HepG2 (cell line): Measurements from ENCODE around the gene UBTD2. TPM values are rescaled to one million over a fixed set of nuclear protein-coding genes. Genes with fewer than 3 reads are reported as not detected.
A peak's percentile ranks its signal among the peaks of the same experiment; 100 is the strongest.

Experiments
- CEBPB ChIP-seq: IDR thresholded peaks from 2 replicates; pipeline ENCODE4 v1.6.1; 2011; ENCODE audit warnings: low read depth, low read length, improper control_type of control experiment, borderline replicate concordance
- FOXK2 ChIP-seq: fragments of 450-650 bp; IDR thresholded peaks from 2 replicates; pipeline ENCODE4 v1.6.1; 2016
- GATAD1 ChIP-seq: IDR thresholded peaks from 2 replicates; pipeline ENCODE4 v1.6.1; 2016; ENCODE audit warnings: missing genetic modification reagents, missing compliant biosample characterization
- HDAC2 ChIP-seq: sonication (generic); formaldehyde crosslinking; IDR thresholded peaks from 2 replicates; pipeline ENCODE4 v1.4.0; 2020; ENCODE audit warnings: missing genetic modification reagents
- HNF4A ChIP-seq: sonication (generic); formaldehyde crosslinking; IDR thresholded peaks from 2 replicates; pipeline ENCODE4 v1.4.0; 2020; ENCODE audit warnings: missing genetic modification reagents
- LCORL ChIP-seq, 2 experiments: fragments of 450-650 bp in 1 of 2; sonication (generic) in 1 of 2; formaldehyde crosslinking in 1 of 2; IDR thresholded peaks; 2 replicates each; pipeline versions ENCODE4 v1.5.0 to v1.6.1; 2017 to 2020; ENCODE audit warnings: antibody characterized with exemption in 1 of 2, missing genetic modification reagents in 1 of 2
- SOX6 ChIP-seq, 2 experiments: fragments of 450-650 bp in 1 of 2; sonication (generic) in 1 of 2; formaldehyde crosslinking in 1 of 2; IDR thresholded peaks; 2 replicates each; pipeline versions ENCODE4 v1.4.0 to v1.6.1; 2017 to 2020; ENCODE audit warnings: antibody characterized with exemption in 1 of 2, mild to moderate bottlenecking in 1 of 2, missing genetic modification reagents in 1 of 2
- TARDBP ChIP-seq: sonication (generic); formaldehyde crosslinking; IDR thresholded peaks from 2 replicates; pipeline ENCODE4 v1.8.0; 2022; ENCODE audit warnings: mild to moderate bottlenecking, missing genetic modification reagents
- ZBTB7B ChIP-seq: sonication (generic); formaldehyde crosslinking; IDR thresholded peaks from 2 replicates; pipeline ENCODE4 v1.4.0; 2020; ENCODE audit warnings: missing genetic modification reagents
- ZNF17 ChIP-seq: sonication (generic); formaldehyde crosslinking; IDR thresholded peaks from 2 replicates; pipeline ENCODE4 v1.5.0; 2020; ENCODE audit warnings: mild to moderate bottlenecking, missing genetic modification reagents
- ZNF331 ChIP-seq: sonication (generic); formaldehyde crosslinking; IDR thresholded peaks from 2 replicates; pipeline ENCODE4 v1.4.0; 2020; ENCODE audit warnings: missing genetic modification reagents
- ZNF619 ChIP-seq: sonication (generic); formaldehyde crosslinking; IDR thresholded peaks from 2 replicates; pipeline ENCODE4 v1.4.0; 2020; ENCODE audit warnings: mild to moderate bottlenecking, missing genetic modification reagents
- polyA plus RNA-seq, 8 experiments: library from polyadenylated mRNA; depleted of rRNA in 3 of 8; stranded (reverse) in 7 of 8; unstranded in 1 of 8; fragments of >200 nt; fragmentation: Illumina TruSeq in 4 of 8; extraction: Trizol in 4 of 8; gene quantifications; 2 replicates each; pipeline versions ENCODE4 v1.2.1 to v1.2.3, GENCODE V29; 2011 to 2016; ENCODE audit warnings: low read depth in 4 of 8, missing spikeins in 1 of 8, mixed read lengths in 1 of 8; ENCODE audit not compliant: insufficient read depth in 1 of 8
- total RNA-seq, 5 experiments: library from RNA; depleted of rRNA; stranded (reverse); fragments of >200 nt; fragmentation: Illumina TruSeq; extraction: Trizol; gene quantifications; 2 replicates each; pipeline ENCODE4 v1.2.3, GENCODE V29; 2016; ENCODE audit warnings: low read depth in 1 of 5
- TF ChIP-seq, protein P1 (sequence below): sonication (generic); formaldehyde crosslinking; IDR thresholded peaks from 2 replicates; pipeline ENCODE4 v1.5.1; 2020; ENCODE audit warnings: mild to moderate bottlenecking, missing genetic modification reagents, borderline replicate concordance
- TF ChIP-seq, protein P2 (sequence below): sonication (generic); formaldehyde crosslinking; IDR thresholded peaks from 2 replicates; pipeline ENCODE4 v1.8.0; 2022; ENCODE audit warnings: mild to moderate bottlenecking, missing genetic modification reagents, moderate library complexity
- TF ChIP-seq, protein P3 (sequence below), 2 experiments: sonication (generic) in 1 of 2; formaldehyde crosslinking in 1 of 2; IDR thresholded peaks; 2 replicates each; pipeline versions ENCODE4 v1.4.0 to v1.6.1; 2018 to 2020; ENCODE audit warnings: missing genetic modification reagents in 2 of 2, borderline replicate concordance in 1 of 2, low read depth in 1 of 2, mild to moderate bottlenecking in 1 of 2, missing biosample characterization in 1 of 2
- TF ChIP-seq, protein P4 (sequence below): sonication (generic); formaldehyde crosslinking; IDR thresholded peaks from 2 replicates; pipeline ENCODE4 v1.5.0; 2020; ENCODE audit warnings: missing genetic modification reagents
- TF ChIP-seq, protein P5 (sequence below): sonication (generic); formaldehyde crosslinking; IDR thresholded peaks from 2 replicates; pipeline ENCODE4 v1.9.0; 2022; ENCODE audit warnings: missing genetic modification reagents, mild to moderate bottlenecking, borderline replicate concordance

The UBTD2 gene
- total and polyA plus RNA-seq, 2 of the 13 experiments (the other 11 are each of a cell fraction or from before 2014, with no cell fraction given): 15.2 to 24.1 TPM

DNA sequence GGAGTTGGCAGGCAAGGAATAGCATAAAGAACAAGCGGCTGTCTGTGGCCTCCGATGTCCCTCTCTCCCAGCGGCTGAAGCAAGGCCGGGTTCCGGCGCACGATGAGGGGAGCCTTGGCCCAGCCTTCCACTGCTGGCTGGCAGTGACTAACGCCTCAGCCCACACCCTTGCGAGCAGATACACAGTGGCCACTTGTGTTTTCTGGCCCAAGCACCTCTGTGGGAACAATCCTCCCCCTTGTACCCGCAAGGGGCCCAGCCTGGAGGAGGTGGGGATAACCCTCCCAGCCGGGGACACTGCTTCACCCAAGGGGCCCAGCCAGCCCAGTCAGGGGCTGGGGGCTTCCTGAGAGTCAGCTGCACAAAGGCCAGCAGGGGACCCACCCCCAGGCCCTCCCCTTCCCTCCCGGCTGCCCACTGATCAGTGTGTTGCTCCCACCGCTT is 118.8 kb downstream of the UBTD2 start (continued):
- TF ChIP-seq, protein P1, sequence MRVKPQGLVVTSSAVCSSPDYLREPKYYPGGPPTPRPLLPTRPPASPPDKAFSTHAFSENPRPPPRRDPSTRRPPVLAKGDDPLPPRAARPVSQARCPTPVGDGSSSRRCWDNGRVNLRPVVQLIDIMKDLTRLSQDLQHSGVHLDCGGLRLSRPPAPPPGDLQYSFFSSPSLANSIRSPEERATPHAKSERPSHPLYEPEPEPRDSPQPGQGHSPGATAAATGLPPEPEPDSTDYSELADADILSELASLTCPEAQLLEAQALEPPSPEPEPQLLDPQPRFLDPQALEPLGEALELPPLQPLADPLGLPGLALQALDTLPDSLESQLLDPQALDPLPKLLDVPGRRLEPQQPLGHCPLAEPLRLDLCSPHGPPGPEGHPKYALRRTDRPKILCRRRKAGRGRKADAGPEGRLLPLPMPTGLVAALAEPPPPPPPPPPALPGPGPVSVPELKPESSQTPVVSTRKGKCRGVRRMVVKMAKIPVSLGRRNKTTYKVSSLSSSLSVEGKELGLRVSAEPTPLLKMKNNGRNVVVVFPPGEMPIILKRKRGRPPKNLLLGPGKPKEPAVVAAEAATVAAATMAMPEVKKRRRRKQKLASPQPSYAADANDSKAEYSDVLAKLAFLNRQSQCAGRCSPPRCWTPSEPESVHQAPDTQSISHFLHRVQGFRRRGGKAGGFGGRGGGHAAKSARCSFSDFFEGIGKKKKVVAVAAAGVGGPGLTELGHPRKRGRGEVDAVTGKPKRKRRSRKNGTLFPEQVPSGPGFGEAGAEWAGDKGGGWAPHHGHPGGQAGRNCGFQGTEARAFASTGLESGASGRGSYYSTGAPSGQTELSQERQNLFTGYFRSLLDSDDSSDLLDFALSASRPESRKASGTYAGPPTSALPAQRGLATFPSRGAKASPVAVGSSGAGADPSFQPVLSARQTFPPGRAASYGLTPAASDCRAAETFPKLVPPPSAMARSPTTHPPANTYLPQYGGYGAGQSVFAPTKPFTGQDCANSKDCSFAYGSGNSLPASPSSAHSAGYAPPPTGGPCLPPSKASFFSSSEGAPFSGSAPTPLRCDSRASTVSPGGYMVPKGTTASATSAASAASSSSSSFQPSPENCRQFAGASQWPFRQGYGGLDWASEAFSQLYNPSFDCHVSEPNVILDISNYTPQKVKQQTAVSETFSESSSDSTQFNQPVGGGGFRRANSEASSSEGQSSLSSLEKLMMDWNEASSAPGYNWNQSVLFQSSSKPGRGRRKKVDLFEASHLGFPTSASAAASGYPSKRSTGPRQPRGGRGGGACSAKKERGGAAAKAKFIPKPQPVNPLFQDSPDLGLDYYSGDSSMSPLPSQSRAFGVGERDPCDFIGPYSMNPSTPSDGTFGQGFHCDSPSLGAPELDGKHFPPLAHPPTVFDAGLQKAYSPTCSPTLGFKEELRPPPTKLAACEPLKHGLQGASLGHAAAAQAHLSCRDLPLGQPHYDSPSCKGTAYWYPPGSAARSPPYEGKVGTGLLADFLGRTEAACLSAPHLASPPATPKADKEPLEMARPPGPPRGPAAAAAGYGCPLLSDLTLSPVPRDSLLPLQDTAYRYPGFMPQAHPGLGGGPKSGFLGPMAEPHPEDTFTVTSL (CRISPR knock-in tag): 0 out of 2 replicates have a peak, but pooled peaks have one; percentile 40
- TF ChIP-seq, protein P2, sequence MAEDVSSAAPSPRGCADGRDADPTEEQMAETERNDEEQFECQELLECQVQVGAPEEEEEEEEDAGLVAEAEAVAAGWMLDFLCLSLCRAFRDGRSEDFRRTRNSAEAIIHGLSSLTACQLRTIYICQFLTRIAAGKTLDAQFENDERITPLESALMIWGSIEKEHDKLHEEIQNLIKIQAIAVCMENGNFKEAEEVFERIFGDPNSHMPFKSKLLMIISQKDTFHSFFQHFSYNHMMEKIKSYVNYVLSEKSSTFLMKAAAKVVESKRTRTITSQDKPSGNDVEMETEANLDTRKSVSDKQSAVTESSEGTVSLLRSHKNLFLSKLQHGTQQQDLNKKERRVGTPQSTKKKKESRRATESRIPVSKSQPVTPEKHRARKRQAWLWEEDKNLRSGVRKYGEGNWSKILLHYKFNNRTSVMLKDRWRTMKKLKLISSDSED: no peak
- TF ChIP-seq LCORL (IDR thresholded peaks at IDR 0.05) (no peak), LCORL (CRISPR knock-in tag; IDR thresholded peaks at IDR 0.05) (0 out of 2 replicates have a peak, but pooled peaks have one; percentile 38), FOXK2 (no peak), ZNF331 (no peak), HNF4A (CRISPR knock-in tag) (peak; percentile 15; the same call in 1 of the 2 replicates), GATAD1 (CRISPR knock-in tag) (0 out of 2 replicates have a peak, but pooled peaks have one; percentile 30), SOX6 (IDR thresholded peaks at IDR 0.05) (no peak), SOX6 (CRISPR knock-in tag; IDR thresholded peaks at IDR 0.05) (0 out of 2 replicates have a peak, but pooled peaks have one; percentile 8), TARDBP (CRISPR knock-in tag) (no peak), ZNF619 (CRISPR knock-in tag) (no peak), HDAC2 (CRISPR knock-in tag) (0 out of 2 replicates have a peak, but pooled peaks have one; percentile 23), ZNF17 (no peak), ZBTB7B (CRISPR knock-in tag) (peak; percentile 24; the same call in 1 of the 2 replicates), CEBPB (no peak)
- TF ChIP-seq, protein P3, sequence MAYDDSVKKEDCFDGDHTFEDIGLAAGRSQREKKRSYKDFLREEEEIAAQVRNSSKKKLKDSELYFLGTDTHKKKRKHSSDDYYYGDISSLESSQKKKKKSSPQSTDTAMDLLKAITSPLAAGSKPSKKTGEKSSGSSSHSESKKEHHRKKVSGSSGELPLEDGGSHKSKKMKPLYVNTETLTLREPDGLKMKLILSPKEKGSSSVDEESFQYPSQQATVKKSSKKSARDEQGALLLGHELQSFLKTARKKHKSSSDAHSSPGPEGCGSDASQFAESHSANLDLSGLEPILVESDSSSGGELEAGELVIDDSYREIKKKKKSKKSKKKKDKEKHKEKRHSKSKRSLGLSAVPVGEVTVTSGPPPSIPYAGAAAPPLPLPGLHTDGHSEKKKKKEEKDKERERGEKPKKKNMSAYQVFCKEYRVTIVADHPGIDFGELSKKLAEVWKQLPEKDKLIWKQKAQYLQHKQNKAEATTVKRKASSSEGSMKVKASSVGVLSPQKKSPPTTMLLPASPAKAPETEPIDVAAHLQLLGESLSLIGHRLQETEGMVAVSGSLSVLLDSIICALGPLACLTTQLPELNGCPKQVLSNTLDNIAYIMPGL (CRISPR knock-in tag; IDR thresholded peaks at IDR 0.05; ENCODE audit: borderline replicate concordance in 1 of 2, low read depth in 1 of 2): no peak
- TF ChIP-seq, protein P4, sequence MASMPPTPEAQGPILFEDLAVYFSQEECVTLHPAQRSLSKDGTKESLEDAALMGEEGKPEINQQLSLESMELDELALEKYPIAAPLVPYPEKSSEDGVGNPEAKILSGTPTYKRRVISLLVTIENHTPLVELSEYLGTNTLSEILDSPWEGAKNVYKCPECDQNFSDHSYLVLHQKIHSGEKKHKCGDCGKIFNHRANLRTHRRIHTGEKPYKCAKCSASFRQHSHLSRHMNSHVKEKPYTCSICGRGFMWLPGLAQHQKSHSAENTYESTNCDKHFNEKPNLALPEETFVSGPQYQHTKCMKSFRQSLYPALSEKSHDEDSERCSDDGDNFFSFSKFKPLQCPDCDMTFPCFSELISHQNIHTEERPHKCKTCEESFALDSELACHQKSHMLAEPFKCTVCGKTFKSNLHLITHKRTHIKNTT (CRISPR knock-in tag): no peak
- TF ChIP-seq, protein P5, sequence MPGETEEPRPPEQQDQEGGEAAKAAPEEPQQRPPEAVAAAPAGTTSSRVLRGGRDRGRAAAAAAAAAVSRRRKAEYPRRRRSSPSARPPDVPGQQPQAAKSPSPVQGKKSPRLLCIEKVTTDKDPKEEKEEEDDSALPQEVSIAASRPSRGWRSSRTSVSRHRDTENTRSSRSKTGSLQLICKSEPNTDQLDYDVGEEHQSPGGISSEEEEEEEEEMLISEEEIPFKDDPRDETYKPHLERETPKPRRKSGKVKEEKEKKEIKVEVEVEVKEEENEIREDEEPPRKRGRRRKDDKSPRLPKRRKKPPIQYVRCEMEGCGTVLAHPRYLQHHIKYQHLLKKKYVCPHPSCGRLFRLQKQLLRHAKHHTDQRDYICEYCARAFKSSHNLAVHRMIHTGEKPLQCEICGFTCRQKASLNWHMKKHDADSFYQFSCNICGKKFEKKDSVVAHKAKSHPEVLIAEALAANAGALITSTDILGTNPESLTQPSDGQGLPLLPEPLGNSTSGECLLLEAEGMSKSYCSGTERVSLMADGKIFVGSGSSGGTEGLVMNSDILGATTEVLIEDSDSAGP (CRISPR knock-in tag): peak; percentile 59; the same call in 1 of the 2 replicates
